Lung (tissue), 12 donors: ENCODE measurements around the gene CACNA1S. TPM values are rescaled to one million over a fixed set of nuclear protein-coding genes. Genes with fewer than 3 reads are reported as not detected.

Experiments
- ATAC-seq: fragments of 200-7000 bp; cut with Tn5 transposase; one replicate; pipeline ENCODE4 v1.9.1; 2020; ENCODE audit warnings: moderate number of reproducible peaks; ENCODE audit not compliant: insufficient read depth, low FRiP score
- DNase-seq, 3 donors: peaks; one replicate each; pipeline ENCODE4 v3.0.0-alpha.2; 2013 to 2017
- H3K27ac ChIP-seq, 2 donors: one replicate each; pipeline ENCODE4 v1.5.1; 2013; ENCODE audit warnings: mild to moderate bottlenecking in 2 of 2, moderate library complexity in 2 of 2, control low read depth in 1 of 2, inconsistent platforms in 1 of 2, low read depth in 1 of 2, low read length in 1 of 2
- H3K27me3 ChIP-seq, 3 donors: one replicate each; pipeline ENCODE4 v1.5.1; 2013; ENCODE audit warnings: low read length in 2 of 3; ENCODE audit not compliant: control insufficient read depth in 3 of 3, insufficient read depth in 3 of 3
- H3K36me3 ChIP-seq, 4 donors: one replicate each; pipeline ENCODE4 v1.5.1; 2013; ENCODE audit warnings: low read length in 4 of 4, mild to moderate bottlenecking in 1 of 4, moderate library complexity in 1 of 4; ENCODE audit not compliant: control insufficient read depth in 4 of 4, insufficient read depth in 4 of 4
- H3K4me1 ChIP-seq, 5 donors: one replicate each; pipeline ENCODE4 v1.5.1; 2013; ENCODE audit warnings: low read length in 5 of 5, mild to moderate bottlenecking in 2 of 5, moderate library complexity in 1 of 5; ENCODE audit not compliant: control insufficient read depth in 5 of 5, insufficient read depth in 5 of 5
- H3K4me3 ChIP-seq: one replicate; pipeline ENCODE4 v1.5.1; 2013; ENCODE audit warnings: mild to moderate bottlenecking, control low read depth, moderate library complexity
- H3K9ac ChIP-seq, 2 donors: one replicate each; pipeline ENCODE4 v1.5.1; 2013; ENCODE audit warnings: low read length in 2 of 2, control low read depth in 1 of 2; ENCODE audit not compliant: insufficient read depth in 1 of 2
- H3K9me3 ChIP-seq, 4 donors: one replicate each; pipeline ENCODE4 v1.5.1; 2013; ENCODE audit warnings: low read length in 3 of 4, mild to moderate bottlenecking in 1 of 4, moderate library complexity in 1 of 4; ENCODE audit not compliant: control insufficient read depth in 4 of 4, insufficient read depth in 3 of 4
- WGBS, 2 donors: extraction: QIAGEN DNeasy Blood & Tissue Kit; methylation state at CpG; one replicate each; pipeline ENCODE4 v1.1.7; 2013; 5-methylcytosine and 5-hydroxymethylcytosine counted together
- polyA plus RNA-seq, 2 donors: library from polyadenylated mRNA; stranded (reverse); fragments of 200-250 nt; gene quantifications; one replicate each; pipeline ENCODE4 v1.2.1, GENCODE V29; 2013
- total RNA-seq, 2 donors: library from RNA; depleted of rRNA in 1 of 2; stranded (reverse); fragments of >200 nt in 1 of 2; gene quantifications; one replicate each; pipeline ENCODE4 v1.2.1, GENCODE V29; 2014 to 2021
- TF ChIP-seq, protein P1 (sequence below): IDR thresholded peaks from 2 replicates; pipeline ENCODE4 v1.5.1; 2012; ENCODE audit warnings: mild to moderate bottlenecking; ENCODE audit errors: control extremely low read depth, extremely low read depth
- donor health status: control.
- donor health status: control.
- donor health status: Bipolar disorder and iron deficiency.
- donor health status: healthy.
- donor health status: DM: yes; HTN: yes; CAD: no.

Gene CACNA1S
- total and polyA plus RNA-seq, 4 donors: 0.01 to 0.20 (median 0.02) TPM; not detected in 1

DNA sequence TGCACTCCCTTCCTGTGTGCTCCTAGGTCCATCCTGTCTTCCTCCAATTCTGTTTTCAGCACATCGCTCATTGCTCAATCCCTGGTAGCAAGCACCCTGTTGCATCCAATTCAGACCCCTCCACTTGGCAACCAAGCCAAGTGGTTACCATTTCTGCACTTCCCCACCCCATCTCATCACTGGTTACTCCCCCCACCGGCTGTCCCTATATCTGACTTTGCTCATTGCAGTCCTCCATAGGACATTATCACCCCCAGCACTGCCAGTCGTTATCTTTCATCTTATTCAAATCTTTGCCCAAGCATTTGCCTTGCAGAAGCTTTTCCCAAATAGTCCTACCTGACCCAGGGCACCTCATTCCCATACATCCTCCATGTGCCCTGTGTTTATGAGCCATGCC, 44.1 kb upstream of the CACNA1S start:
- H3K4me3 ChIP-seq: no peak overlapping the region
- TF ChIP-seq, protein P1, sequence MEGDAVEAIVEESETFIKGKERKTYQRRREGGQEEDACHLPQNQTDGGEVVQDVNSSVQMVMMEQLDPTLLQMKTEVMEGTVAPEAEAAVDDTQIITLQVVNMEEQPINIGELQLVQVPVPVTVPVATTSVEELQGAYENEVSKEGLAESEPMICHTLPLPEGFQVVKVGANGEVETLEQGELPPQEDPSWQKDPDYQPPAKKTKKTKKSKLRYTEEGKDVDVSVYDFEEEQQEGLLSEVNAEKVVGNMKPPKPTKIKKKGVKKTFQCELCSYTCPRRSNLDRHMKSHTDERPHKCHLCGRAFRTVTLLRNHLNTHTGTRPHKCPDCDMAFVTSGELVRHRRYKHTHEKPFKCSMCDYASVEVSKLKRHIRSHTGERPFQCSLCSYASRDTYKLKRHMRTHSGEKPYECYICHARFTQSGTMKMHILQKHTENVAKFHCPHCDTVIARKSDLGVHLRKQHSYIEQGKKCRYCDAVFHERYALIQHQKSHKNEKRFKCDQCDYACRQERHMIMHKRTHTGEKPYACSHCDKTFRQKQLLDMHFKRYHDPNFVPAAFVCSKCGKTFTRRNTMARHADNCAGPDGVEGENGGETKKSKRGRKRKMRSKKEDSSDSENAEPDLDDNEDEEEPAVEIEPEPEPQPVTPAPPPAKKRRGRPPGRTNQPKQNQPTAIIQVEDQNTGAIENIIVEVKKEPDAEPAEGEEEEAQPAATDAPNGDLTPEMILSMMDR: no peak
- H3K9me3 ChIP-seq: no peaks in the 10 kb centered on the region
- H3K9ac ChIP-seq: no peak overlapping the region
- ATAC-seq (no peak), DNase-seq (no peak)
- H3K36me3 ChIP-seq: peaks cover 0 to 12% (median 4%) of the 10 kb centered on the region in 4 donors
- H3K4me1 ChIP-seq: peaks cover 0 to 23% (median 6%) of the 10 kb centered on the region in 5 donors
- H3K27me3 ChIP-seq: no peaks in the 10 kb centered on the region
- H3K27ac ChIP-seq: no peak overlapping the region
- 85 to 88% methylated on average over 3 of the region's 3 CpGs for WGBS, 2 donors

DNA sequence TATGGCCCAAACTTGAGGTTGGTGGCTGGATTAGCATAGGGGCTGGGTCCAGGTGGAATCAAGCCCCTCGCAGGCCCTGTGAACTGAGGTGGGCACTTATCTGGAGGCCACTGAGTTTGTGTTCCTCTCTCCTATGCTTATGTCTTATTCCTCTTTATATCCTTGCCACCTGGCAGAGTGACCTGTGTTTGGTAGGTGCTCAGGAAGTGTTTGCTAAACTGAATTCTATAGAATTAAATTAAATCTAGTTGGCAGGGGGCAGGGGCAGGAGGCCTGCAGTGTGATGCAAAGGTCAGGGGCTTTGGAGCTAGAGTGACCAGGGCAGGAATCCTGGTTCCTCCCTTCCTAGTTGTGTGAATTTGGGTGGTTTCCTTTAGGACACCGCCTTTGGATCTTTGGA, 43.1 kb upstream of the CACNA1S start:
- Histone ChIP-seq H3K27me3 (no peaks in the 10 kb centered on the region), H3K9ac (no peak overlapping the region), H3K36me3 (peaks cover 0 to 22% (median 9%) of the 10 kb centered on the region in 4 donors), H3K4me3 (no peak overlapping the region), H3K4me1 (peaks cover 0 to 23% (median 6%) of the 10 kb centered on the region in 5 donors), H3K27ac (no peak overlapping the region), H3K9me3 (no peaks in the 10 kb centered on the region)
- DNase-seq (peak in 1 of 3 donors; percentile 10), ATAC-seq (no peak)
- 90 to 92% methylated on average over 2 of the region's 2 CpGs for WGBS, 2 donors
- TF ChIP-seq, protein P1: no peak

DNA sequence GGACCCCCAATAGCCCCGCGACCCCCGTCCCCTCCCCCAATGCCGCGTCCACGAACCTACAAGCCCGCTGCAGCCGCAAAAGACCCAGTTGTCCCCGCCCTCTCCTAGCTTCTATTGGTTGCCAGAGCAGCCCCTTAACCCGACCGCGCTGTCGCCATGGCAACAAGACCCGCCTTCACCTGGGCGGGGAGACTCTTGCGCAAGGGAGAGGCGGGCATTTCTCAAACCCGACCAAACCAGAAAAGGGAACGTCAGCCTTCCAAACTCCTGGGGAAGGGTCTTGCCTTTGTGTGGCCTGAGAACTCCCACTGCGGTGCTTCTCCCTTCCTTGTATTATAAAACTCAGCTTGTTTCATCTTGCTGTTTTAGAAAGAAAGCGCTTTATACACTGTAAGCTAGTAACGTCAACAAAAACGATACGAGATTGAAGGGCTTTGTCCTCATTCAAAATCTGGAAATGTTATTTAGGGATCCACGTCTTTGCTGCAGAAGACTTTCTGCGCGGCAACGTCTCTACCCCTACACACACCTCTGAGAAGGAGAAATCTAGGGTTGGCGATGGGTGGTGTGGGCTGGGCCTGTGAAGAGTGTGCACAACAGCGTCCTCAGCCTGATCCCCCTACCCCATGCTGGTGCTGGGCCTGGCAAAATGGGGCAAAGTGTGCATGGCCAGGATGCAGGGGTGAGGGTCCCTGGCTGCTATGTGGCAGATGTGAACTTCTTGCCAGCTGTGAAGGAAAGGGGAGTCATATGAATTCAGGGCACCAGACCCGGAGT, 42.4 kb upstream of the CACNA1S start, which contains the start of gene TMEM9:
Gene TMEM9, minus strand, starts transcription at position 86 of the 777 bp plus-strand sequence. CDS start 551 bp downstream, outside the sequence.
- H3K27ac ChIP-seq: peak within 1 kb of the TSS in 1 of 2 donors; percentile 40
- ATAC-seq: peak; percentile 91
- H3K27me3 ChIP-seq: no peaks in the 10 kb centered on the region
- WGBS, 2 donors: 9 to 10% methylated on average over 30 to 31 of the region's 31 CpGs
- TF ChIP-seq, protein P1: no peak
- peak within 1 kb of the TSS; percentile 80 to 91 for H3K9ac ChIP-seq
- peak; percentile 99 for DNase-seq
- H3K36me3 ChIP-seq: peaks cover 0 to 27% (median 13%) of the 10 kb centered on the region in 4 donors
- peaks cover 0 to 23% (median 6%) of the 10 kb centered on the region in 5 donors for H3K4me1 ChIP-seq
- peak within 1 kb of the TSS; percentile 73 for H3K4me3 ChIP-seq
- no peaks in the 10 kb centered on the region for H3K9me3 ChIP-seq
